Measurements from ENCODE around the gene DGKD.

The DGKD gene

GRCh38 chr2:233430651-233431050 lies 76.4 kb downstream of the DGKD start:
- DNase-seq: no peak

GRCh38 chr2:233433029-233433428 lies 78.7 kb downstream of the DGKD start:
- no peak for DNase-seq

- DNase-seq: no peak
These were observed 79.5 kb downstream of the DGKD start for GRCh38 chr2:233433794-233434193.

GRCh38 chr2:233434666-233435330 lies 80.5 kb downstream of the DGKD start:
- no peak for DNase-seq

- no peak for DNase-seq
These were observed 81.3 kb downstream of the DGKD start for GRCh38 chr2:233435436-233436190.

- DNase-seq: no peak
These were observed 81.9 kb downstream of the DGKD start for GRCh38 chr2:233436191-233436581.

GRCh38 chr2:233436691-233437438 lies 82.6 kb downstream of the DGKD start:
- DNase-seq: no peak

GRCh38 chr2:233437439-233437955 lies 83.2 kb downstream of the DGKD start:
- DNase-seq: no peak

GRCh38 chr2:233438573-233439147 lies 84.4 kb downstream of the DGKD start:
- DNase-seq: no peak

- no peak for DNase-seq
These were observed 84.9 kb downstream of the DGKD start for GRCh38 chr2:233439191-233439590.

- no peak for DNase-seq
These were observed 86.0 kb downstream of the DGKD start for GRCh38 chr2:233440314-233440713.

GRCh38 chr2:233440714-233441113 lies 86.4 kb downstream of the DGKD start:
- DNase-seq: no peak

GRCh38 chr2:233441161-233442027 lies 87.1 kb downstream of the DGKD start:
- no peak for DNase-seq

GRCh38 chr2:233442028-233442310 lies 87.7 kb downstream of the DGKD start:
- DNase-seq: no peak

GRCh38 chr2:233443511-233444183 lies 89.4 kb downstream of the DGKD start:
- peak; percentile 27 for DNase-seq

GRCh38 chr2:233444501-233444900 lies 90.2 kb downstream of the DGKD start:
- DNase-seq: no peak

- no peak for DNase-seq
These were observed 91.0 kb downstream of the DGKD start for GRCh38 chr2:233445152-233445830.

GRCh38 chr2:233446121-233446520 lies 91.8 kb downstream of the DGKD start:
- DNase-seq: no peak

GRCh38 chr2:233446606-233447305 lies 92.5 kb downstream of the DGKD start:
- DNase-seq: no peak

- DNase-seq: no peak
These were observed 93.4 kb downstream of the DGKD start for GRCh38 chr2:233447506-233448219.
